Duodenal mucosa (tissue), 2 donors: ENCODE data around the gene ORC1.

Experiments
- H3K27ac ChIP-seq: one replicate; pipeline ENCODE4 v1.7.0; 2013; ENCODE audit warnings: low read depth, low read length
- H3K27me3 ChIP-seq, 2 donors: one replicate each; pipeline ENCODE4 v1.7.0; 2013; ENCODE audit warnings: low read length in 2 of 2, control low read depth in 1 of 2; ENCODE audit not compliant: insufficient read depth in 2 of 2, control insufficient read depth in 1 of 2
- H3K36me3 ChIP-seq, 2 donors: one replicate each; pipeline ENCODE4 v1.7.0; 2013; ENCODE audit warnings: low read length in 2 of 2, control low read depth in 1 of 2; ENCODE audit not compliant: insufficient read depth in 2 of 2, control insufficient read depth in 1 of 2
- H3K4me1 ChIP-seq, 2 donors: one replicate each; pipeline ENCODE4 v1.7.0; 2013; ENCODE audit warnings: low read length in 2 of 2, control low read depth in 1 of 2; ENCODE audit not compliant: insufficient read depth in 2 of 2, control insufficient read depth in 1 of 2
- H3K4me3 ChIP-seq, 2 donors: one replicate each; pipeline ENCODE4 v1.7.0; 2013; ENCODE audit warnings: low read length in 2 of 2, low read depth in 1 of 2
- H3K9ac ChIP-seq, 2 donors: one replicate each; pipeline ENCODE4 v1.7.0; 2013; ENCODE audit warnings: low read length in 2 of 2, low read depth in 1 of 2
- H3K9me3 ChIP-seq, 2 donors: one replicate each; pipeline ENCODE4 v1.7.0; 2013; ENCODE audit warnings: low read length in 2 of 2, control low read depth in 1 of 2; ENCODE audit not compliant: control insufficient read depth in 1 of 2

The ORC1 gene

DNA sequence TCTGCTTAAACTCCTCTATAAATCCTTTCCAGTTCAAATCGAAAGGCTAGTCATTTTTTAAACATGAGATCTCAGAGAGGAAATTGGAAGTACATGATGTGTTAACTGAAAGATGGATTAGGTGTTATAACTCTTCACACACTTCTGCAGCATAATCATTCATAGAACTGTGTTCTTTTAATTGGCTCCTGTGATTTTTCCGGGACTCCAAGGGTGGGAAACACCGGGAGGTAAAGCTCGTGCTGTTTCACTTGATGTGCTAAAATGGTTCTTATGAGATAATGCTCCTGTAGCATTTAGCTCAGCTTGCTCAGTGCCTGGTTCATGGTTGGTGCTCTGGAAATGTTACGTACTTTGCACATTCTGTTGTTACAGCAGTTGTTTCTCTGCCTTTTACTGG is 78.4 kb downstream of the ORC1 start:
- Histone ChIP-seq H3K27me3 (no peaks in the 10 kb centered on the region), H3K36me3 (no peaks in the 10 kb centered on the region), H3K4me3 (no peak overlapping the region), H3K9me3 (no peaks in the 10 kb centered on the region), H3K9ac (no peak overlapping the region), H3K4me1 (no peaks in the 10 kb centered on the region), H3K27ac (no peak overlapping the region)

DNA sequence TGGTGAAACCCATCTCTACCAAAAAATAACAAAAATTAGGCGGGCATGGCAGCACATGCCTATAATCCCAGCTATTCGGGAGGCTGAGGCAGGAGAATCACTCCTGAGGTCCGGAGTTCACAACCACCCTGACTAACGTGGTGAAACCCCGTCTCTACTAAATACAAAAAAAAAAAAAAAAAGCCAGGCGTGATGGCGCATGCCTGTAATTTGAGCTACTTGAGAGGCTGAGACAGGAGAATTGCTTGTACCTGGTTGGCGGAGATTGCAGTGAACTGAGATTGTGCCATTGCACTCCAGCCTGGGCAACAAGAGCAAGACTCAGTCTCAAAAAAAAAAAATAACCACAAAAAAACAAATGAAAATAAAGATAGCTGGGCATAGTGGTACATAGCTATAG is 80.5 kb downstream of the ORC1 start:
- Histone ChIP-seq H3K4me1 (no peaks in the 10 kb centered on the region), H3K27me3 (no peaks in the 10 kb centered on the region), H3K4me3 (no peak overlapping the region), H3K9me3 (no peaks in the 10 kb centered on the region), H3K27ac (no peak overlapping the region), H3K36me3 (no peaks in the 10 kb centered on the region), H3K9ac (no peak overlapping the region)
